ENCODE data around the gene UTP14C.

GRCh38 chr13:52009946-52010345, 14.5 kb upstream of the UTP14C start:
- TF ChIP-seq POLR2AphosphoS5 (IDR thresholded peaks at IDR 0.05) (no peak), CTCF (IDR thresholded peaks at IDR 0.05) (no peak), POLR2A (IDR thresholded peaks at IDR 0.05) (no peak)
